ENCODE results near the gene GALNT15.

- TF ChIP-seq POLR2A (IDR thresholded peaks at IDR 0.05; ENCODE audit: low read depth, low read length): no peak
- TF ChIP-seq CTCF (IDR thresholded peaks at IDR 0.05; ENCODE audit: extremely low read depth in 1 of 2, insufficient read depth in 1 of 2, low read depth in 1 of 2, low read length in 2 of 2): no peak
- TF ChIP-seq EZH2 (IDR thresholded peaks at IDR 0.05; ENCODE audit: borderline replicate concordance, low read depth, low read length, severe bottlenecking): no peak
Observed at GRCh38 chr3:16229681-16230080, 55.2 kb downstream of the GALNT15 start.
